Stimulated activated CD4-positive, alpha-beta T cell treated with anti-CD3 and anti-CD28 coated beads, Interleukin-12 subunit alpha, Interleukin-12 subunit beta, amount 100 ng/mL, for 48 hours (primary cell): ENCODE results near the gene GUCA2A.

Experiments
- DNase-seq, 3 donors: peaks; one replicate each; pipeline ENCODE4 v3.0.0-alpha.2; 2020; ENCODE audit warnings: low read depth in 2 of 3, low spot score in 1 of 3

The GUCA2A gene

DNA sequence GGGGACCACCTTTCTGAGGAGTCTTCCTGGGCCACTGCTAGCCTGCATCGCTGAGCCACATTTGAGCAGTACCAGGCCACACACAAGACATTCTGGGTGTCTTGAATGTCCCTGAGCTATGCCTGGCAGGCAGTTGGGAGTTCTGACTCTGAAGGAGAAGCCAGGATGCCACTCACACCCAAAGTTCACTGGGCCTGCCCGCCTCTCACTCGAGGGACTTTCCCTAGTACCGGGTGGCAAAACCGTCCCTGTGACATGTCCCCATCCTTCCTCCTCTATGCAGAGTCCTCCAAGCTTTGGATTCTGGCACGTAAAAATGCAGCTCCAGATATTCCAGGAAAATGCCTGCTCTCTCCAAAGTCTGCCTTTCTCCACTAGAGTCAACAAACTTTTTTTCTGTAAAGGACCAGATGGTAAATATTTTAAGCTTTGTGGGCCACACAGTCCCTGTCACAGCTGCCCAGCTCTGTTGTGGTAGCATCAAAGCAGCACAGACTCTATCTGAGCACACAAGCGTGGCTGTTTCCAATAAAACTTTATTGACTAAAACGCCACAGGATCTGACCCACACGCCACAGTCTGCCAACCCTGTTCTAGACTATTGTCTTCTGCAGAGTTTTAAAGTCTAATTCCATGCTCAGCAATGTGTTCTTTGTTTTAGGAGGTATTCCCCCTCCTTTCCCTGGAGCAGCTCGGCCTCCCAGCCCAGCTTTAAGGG is 30.6 kb downstream of the GUCA2A start:
- no peak for DNase-seq

DNA sequence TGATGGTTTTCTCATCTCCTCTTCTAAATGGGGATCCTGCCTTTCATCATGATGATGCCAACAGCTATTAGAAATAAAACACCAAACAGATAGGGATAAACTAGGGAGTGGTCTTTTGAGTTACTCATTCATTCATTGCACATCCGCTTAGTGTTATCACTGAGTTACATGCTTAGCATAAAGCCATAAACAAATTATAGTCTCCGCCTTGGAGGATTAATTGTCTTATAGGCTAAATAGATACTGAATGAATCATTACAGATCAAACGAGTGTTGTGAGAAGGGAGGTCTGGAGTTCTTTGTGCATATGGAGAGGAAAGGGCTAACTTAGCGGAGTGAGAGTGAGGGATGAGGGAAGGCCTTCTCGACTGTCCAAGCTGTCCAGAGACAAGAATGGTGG is 31.2 kb downstream of the GUCA2A start:
- no peak for DNase-seq

DNA sequence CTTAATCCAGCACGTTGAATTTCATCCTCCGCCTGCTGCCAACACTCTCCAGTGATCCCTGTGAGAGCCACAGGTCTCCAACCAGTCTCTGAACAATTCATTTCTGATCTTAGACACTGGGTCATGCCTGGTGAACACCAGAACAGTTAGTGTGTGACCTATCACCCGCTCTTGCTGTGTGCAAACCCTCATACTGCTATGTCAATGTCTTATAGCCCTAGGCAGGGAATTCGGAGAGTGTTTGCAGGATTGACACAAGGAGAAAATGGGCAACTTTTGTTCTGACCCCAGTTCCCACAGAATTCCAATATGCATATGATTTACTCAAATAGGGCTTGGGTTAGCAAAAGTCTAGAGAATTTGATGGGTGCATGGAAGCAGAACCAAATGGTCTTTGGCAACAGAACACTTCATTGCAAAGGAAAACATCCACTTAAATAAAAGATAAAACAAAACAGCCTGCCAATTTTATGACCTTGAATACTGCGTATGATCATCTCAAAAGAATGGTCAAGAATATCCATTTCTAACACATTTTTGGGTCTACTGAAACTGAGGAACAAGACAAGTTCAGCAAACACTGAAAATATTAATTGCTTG is 34.4 kb downstream of the GUCA2A start:
- no peak for DNase-seq

DNA sequence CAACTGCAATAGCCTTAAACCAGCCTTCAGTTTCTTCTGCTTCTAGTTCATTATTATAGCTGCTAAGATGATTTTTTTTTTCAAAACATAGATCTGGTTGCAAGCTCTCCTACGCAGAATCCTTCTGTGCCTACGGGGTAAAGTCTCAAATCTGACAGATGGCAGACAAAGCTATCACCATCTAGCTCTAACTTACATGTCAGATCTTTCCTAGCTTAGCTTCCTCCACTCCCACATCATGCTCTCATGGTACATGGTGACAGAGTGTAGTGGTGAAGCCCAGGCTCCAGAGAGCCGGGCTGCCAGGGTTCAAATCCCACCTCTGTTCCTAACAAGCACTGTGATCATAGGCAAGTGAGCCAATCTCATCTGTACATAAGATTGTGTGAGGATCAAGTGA is 35.6 kb downstream of the GUCA2A start:
- no peak for DNase-seq

DNA sequence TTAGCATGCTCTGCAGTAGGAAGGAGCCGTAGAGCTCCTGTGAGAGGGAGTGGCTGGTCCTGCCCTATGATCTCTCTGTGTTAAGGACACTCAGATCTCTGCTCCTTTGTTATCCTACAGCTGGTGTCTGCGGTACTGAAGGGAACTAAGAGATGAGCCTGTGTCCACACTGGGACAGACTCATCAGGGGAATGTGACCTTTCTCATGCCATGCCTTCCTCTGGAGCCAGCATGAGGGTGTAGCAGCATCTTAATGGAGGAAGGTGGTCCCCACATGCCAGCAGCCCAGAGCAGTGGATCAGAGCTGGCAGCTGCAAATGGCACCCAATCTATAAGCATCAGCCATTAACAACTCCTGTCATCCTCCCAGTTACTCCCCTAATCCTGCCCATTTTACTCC is 36.0 kb downstream of the GUCA2A start:
- no peak for DNase-seq

DNA sequence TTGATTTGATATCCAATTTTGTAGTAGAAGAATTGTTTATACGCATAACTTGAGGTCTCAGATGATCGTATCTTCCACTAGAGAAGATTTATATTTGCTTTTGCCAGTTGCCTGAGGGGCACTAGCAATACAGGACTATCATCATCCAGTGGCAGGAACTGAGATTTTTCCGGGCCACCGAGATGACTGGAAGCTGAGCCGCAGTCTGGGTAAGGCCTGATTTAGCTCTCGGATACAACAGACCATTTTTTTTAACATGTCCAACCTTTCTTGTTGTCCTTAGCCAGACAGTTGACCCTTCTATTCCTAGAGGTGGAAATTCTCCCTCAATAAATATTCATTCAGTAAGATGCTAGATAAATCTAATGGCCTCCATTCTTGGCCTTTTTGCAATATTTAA is 36.8 kb downstream of the GUCA2A start:
- DNase-seq = no peak

DNA sequence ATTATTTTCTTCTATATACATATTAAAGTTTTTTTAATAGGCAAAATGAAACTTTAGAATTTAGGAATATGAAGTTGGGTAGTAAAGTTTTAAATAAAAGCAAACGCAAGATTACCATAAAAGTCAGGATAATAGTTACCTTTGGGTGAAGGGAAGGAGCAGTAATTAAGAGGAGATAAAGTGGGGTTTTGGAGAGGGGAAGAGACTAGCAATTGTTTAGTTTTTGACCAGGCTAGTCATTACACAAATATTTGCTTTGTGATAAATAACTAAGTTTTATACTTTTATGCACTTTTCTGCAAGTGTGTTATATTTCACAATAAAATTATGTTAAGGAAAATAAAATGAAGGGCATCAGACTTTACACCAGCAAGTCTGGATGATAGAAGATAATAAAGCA is 39.0 kb downstream of the GUCA2A start:
- DNase-seq = no peak

DNA sequence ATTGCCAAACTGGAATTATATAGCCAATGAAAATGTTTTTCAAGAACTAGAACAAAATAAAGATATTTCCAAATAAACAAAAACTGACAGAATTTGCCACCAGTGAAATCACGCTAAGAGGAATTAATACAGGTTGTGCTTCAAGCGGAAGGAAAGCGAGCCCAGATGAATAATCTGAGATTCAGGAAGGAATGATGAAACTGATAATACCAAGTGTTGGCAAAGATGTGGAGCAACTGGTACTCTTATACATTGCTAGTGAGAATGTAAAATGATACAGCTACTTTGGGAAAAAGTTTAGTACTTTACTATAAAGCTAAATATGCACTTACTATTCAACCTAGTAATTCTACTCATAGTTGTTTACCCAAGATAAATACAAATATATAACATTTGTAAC is 42.1 kb downstream of the GUCA2A start:
- DNase-seq = no peak

DNA sequence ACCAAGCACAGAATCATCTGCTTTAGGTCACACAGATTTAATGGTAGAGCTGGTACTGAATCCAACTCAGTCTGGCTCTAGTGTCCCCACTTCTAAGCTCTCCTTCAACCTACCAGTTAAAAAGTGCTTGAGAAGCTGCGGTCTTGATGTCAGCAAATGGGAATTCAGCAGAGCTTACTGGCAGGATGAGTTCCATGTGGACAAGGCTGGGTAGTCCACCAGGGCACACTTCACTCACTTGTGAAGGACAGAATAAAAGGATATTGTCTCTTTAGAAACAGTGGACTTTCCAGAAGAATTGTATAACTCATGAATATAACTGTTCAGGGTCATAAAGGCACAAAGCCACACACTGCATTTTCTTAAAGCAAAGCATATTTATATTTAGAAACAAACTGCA is 46.4 kb downstream of the GUCA2A start:
- DNase-seq = no peak

DNA sequence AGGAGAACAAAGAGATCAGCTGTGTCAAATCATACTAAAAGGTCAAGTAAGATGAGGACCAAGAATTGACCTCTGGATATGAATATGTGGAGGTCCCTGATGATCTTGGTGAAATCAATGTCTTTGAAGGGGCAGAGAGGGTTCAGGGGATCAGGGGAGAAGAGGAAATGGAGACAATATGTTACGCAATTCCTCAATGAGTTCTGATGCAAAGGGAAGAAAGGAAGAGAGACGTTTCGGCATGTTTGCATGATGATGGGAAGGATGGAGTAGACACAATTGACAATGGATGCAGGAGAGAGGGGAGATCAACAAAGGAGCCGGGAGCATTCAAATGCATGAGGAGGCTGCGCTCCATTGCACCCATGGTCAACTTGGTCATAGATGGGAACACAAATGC is 47.3 kb downstream of the GUCA2A start:
- no peak for DNase-seq

DNA sequence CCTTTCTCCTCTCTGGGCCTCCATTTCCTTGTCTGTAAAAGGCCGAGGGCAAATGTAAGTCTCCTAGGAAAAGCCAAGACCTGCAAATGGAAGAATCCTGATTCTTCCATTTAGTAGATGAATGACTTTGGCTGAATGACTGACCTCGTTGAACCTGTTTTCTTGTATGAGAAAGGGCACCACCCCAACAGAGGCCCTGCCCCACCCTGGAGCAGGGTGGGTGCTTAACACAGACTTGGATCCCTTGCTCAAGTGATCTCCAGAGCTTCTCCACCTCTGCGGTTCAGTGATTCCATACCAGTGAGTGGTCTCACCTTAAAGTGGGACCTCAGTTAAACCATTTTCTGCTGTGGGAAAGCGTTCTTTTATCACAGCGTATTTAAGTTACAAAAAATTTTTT is 50.3 kb downstream of the GUCA2A start:
- DNase-seq = no peak
